Loucy (cell line): ENCODE measurements around the gene SLC15A5.

Experiments used
- H2AFZ ChIP-seq: fragments of 200-600 bp; sonication (generic); 2 replicates; pipeline ENCODE4 v1.6.0; 2016; ENCODE audit warnings: antibody characterized with exemption, mild to moderate bottlenecking, low read length, moderate library complexity
- H3F3A ChIP-seq: fragments of 200-600 bp; 2 replicates; pipeline ENCODE4 v1.6.0; 2016; ENCODE audit warnings: antibody characterized with exemption, low read depth, mild to moderate bottlenecking
- H3K27me3 ChIP-seq: fragments of 200-600 bp; sonication (generic); 2 replicates; pipeline ENCODE4 v1.6.1; 2014; ENCODE audit warnings: low read length, mild to moderate bottlenecking; ENCODE audit not compliant: insufficient read depth, poor library complexity, severe bottlenecking
- H3K36me3 ChIP-seq: fragments of 200-600 bp; sonication (generic); 2 replicates; pipeline ENCODE4 v1.6.1; 2016; ENCODE audit warnings: low read length; ENCODE audit not compliant: insufficient read depth
- H3K4me1 ChIP-seq: fragments of 200-600 bp; sonication (generic); 2 replicates; pipeline ENCODE4 v1.5.1; 2014; ENCODE audit warnings: low read length, mild to moderate bottlenecking; ENCODE audit not compliant: insufficient read depth, poor library complexity, severe bottlenecking
- H3K4me2 ChIP-seq: fragments of 200-600 bp; sonication (generic); 2 replicates; pipeline ENCODE4 v1.6.0; 2014; ENCODE audit warnings: antibody characterized with exemption, low read length, low read depth, mild to moderate bottlenecking; ENCODE audit not compliant: poor library complexity, severe bottlenecking
- H3K4me3 ChIP-seq: fragments of 200-600 bp; sonication (generic); 2 replicates; pipeline ENCODE4 v1.5.1; 2014; ENCODE audit warnings: low read length, mild to moderate bottlenecking, mixed read lengths; ENCODE audit not compliant: poor library complexity, severe bottlenecking
- H3K79me2 ChIP-seq: fragments of 200-600 bp; sonication (generic); 2 replicates; pipeline ENCODE4 v1.6.1; 2014; ENCODE audit warnings: low read length; ENCODE audit not compliant: insufficient read depth
- H3K9ac ChIP-seq: fragments of 200-600 bp; sonication (generic); 2 replicates; pipeline ENCODE4 v1.6.0; 2014; ENCODE audit warnings: mild to moderate bottlenecking, low read depth, low read length, moderate library complexity; ENCODE audit not compliant: poor library complexity, severe bottlenecking
- H3K9me2 ChIP-seq: fragments of 200-600 bp; sonication (generic); replicated peaks from 2 replicates; pipeline ENCODE4 v1.6.1; 2016; ENCODE audit warnings: low read depth, low read length, mixed read lengths
- H3K9me3 ChIP-seq: fragments of 200-600 bp; sonication (generic); 2 replicates; pipeline ENCODE4 v1.6.1; 2014; ENCODE audit warnings: mild to moderate bottlenecking, antibody characterized with exemption, low read length, low read depth; ENCODE audit not compliant: insufficient read depth
- H4K20me1 ChIP-seq: fragments of 200-600 bp; sonication (generic); 2 replicates; pipeline ENCODE4 v1.6.0; 2014; ENCODE audit warnings: antibody characterized with exemption, low read length, mild to moderate bottlenecking; ENCODE audit not compliant: insufficient read depth, poor library complexity, severe bottlenecking
- EZH2phosphoT487 ChIP-seq: fragments of 200-600 bp; IDR thresholded peaks from 2 replicates; pipeline ENCODE4 v1.6.1; 2018; ENCODE audit warnings: antibody characterized with exemption, mild to moderate bottlenecking, moderate library complexity, borderline replicate concordance
- TF ChIP-seq, protein P1 (sequence below): fragments of 200-600 bp; sonication (generic); conservative IDR thresholded peaks from 2 replicates; pipeline ENCODE4 v1.5.1; 2014; ENCODE audit warnings: mild to moderate bottlenecking, antibody characterized with exemption, low read length

SLC15A5 gene

DNA sequence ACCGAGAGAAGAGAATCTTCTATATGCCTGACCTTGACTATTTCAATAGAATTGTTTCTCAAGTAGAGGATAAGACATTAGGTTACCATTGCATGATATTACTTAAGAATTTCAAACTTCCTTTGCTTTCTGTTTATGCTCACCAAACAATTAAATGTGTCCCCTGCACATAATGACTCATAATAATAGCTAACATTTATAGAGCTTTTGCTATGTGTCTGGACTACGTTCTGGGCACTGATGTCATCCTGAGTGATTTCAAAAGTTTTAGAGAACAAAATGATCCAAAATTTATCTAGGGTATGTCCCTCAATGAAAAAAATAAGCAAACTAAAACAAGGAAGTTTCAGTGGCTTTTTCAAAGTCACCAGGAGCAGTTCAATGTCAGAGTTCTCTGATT, 38.8 kb downstream of the SLC15A5 start:
- no peaks in the 10 kb centered on the region for H3F3A ChIP-seq
- H3K27me3 ChIP-seq = no peaks in the 10 kb centered on the region
- no peaks in the 10 kb centered on the region for H3K9me2 ChIP-seq
- no peak for TF ChIP-seq EZH2phosphoT487
- no peaks in the 10 kb centered on the region for H3K9me3 ChIP-seq
- no peaks in the 10 kb centered on the region for H3K4me1 ChIP-seq
- no peak overlapping the region for H3K4me2 ChIP-seq
- H3K9ac ChIP-seq = no peak overlapping the region
- H2AFZ ChIP-seq = no peak overlapping the region
- no peaks in the 10 kb centered on the region for H3K36me3 ChIP-seq
- no peaks in the 10 kb centered on the region for H4K20me1 ChIP-seq
- no peaks in the 10 kb centered on the region for H3K79me2 ChIP-seq
- H3K4me3 ChIP-seq = no peak overlapping the region

DNA sequence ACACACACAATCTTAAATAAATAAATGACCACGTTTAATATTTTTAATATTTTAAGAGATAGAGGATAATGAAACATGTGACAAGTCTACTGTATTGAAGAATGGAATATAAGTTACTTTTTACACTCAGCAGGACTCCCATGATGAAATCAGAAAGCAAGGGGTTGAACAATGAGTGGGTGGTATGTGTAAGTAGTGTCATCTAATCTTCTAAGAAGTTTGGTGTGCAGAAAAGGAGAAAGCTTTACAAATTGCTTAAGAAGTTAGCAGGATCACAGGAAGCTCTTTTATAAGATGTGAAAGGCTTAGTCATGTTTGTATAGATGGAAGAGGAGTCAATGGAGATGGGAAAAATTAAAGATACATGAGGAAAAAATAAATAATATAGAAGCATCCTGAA, 47.8 kb downstream of the SLC15A5 start:
- Histone ChIP-seq H4K20me1 (no peaks in the 10 kb centered on the region), H3K9me3 (no peaks in the 10 kb centered on the region), H3K4me3 (no peak overlapping the region), H2AFZ (no peak overlapping the region), H3K9me2 (no peaks in the 10 kb centered on the region), H3K27me3 (no peaks in the 10 kb centered on the region), H3K4me1 (no peaks in the 10 kb centered on the region), H3K9ac (no peak overlapping the region), H3K4me2 (no peak overlapping the region), H3F3A (no peaks in the 10 kb centered on the region), H3K79me2 (no peaks in the 10 kb centered on the region), H3K36me3 (no peaks in the 10 kb centered on the region)
- TF ChIP-seq, protein P1, sequence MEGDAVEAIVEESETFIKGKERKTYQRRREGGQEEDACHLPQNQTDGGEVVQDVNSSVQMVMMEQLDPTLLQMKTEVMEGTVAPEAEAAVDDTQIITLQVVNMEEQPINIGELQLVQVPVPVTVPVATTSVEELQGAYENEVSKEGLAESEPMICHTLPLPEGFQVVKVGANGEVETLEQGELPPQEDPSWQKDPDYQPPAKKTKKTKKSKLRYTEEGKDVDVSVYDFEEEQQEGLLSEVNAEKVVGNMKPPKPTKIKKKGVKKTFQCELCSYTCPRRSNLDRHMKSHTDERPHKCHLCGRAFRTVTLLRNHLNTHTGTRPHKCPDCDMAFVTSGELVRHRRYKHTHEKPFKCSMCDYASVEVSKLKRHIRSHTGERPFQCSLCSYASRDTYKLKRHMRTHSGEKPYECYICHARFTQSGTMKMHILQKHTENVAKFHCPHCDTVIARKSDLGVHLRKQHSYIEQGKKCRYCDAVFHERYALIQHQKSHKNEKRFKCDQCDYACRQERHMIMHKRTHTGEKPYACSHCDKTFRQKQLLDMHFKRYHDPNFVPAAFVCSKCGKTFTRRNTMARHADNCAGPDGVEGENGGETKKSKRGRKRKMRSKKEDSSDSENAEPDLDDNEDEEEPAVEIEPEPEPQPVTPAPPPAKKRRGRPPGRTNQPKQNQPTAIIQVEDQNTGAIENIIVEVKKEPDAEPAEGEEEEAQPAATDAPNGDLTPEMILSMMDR = no peak
- no peak for TF ChIP-seq EZH2phosphoT487

DNA sequence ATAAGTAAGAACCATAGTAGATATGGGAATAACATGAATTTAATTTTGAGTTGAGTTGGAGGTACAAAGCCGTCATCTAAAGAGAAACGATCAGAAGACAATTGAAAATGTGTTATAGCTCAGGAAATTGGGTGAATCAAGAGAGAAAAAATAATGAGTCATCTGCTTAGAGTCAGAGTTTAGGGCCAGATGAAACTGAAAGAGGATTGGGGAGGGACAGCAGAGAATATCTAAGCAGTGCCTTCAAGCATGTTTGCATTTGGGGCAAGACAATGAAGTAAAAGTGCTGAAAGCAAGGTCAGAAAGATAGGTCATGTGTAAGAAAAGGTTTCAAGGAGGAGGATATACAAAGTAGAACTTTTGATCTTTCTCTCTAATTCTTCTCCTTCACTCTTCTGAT, 49.4 kb downstream of the SLC15A5 start:
- Histone ChIP-seq H3K27me3 (no peaks in the 10 kb centered on the region), H3K9me2 (no peaks in the 10 kb centered on the region), H3K4me1 (no peaks in the 10 kb centered on the region), H3K4me2 (no peak overlapping the region), H3K36me3 (no peaks in the 10 kb centered on the region), H3K79me2 (no peaks in the 10 kb centered on the region), H3K9me3 (no peaks in the 10 kb centered on the region), H3K9ac (no peak overlapping the region), H4K20me1 (no peaks in the 10 kb centered on the region), H2AFZ (no peak overlapping the region), H3K4me3 (no peak overlapping the region), H3F3A (no peaks in the 10 kb centered on the region)
- no peak for TF ChIP-seq EZH2phosphoT487
- TF ChIP-seq, protein P1 = no peak

DNA sequence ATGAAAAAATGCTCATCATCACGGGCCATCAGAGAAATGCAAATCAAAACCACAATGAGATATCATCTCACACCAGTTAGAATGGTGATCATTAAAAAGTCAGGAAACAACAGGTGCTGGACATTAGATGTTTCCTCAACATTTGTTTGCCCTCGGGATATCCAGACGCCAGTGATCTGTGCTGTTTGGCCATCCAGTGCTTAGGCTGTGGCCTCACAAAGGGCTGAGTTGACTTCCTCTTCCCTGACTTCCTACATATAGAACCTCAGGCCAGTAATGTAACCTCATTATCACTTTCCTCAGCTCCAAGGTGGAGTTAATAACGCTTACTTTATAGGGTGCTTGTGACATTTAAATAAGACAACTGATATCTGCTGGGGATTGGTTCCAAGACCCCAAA, 51.8 kb downstream of the SLC15A5 start:
- Histone ChIP-seq H3K36me3 (no peaks in the 10 kb centered on the region), H4K20me1 (no peaks in the 10 kb centered on the region), H3K9me2 (no peaks in the 10 kb centered on the region), H3K4me3 (no peak overlapping the region), H3K27me3 (no peaks in the 10 kb centered on the region), H2AFZ (0 out of 2 replicates have a peak overlapping the region, but pooled peaks have one; percentile 27), H3K4me1 (no peaks in the 10 kb centered on the region), H3K9ac (no peak overlapping the region), H3K4me2 (no peak overlapping the region), H3K9me3 (no peaks in the 10 kb centered on the region), H3K79me2 (no peaks in the 10 kb centered on the region), H3F3A (no peaks in the 10 kb centered on the region)
- TF ChIP-seq, protein P1 = no peak
- TF ChIP-seq EZH2phosphoT487 = no peak
